Skeletal muscle tissue (tissue), 4 donors: ENCODE measurements around the gene MAP2. TPM values are rescaled to one million over a fixed set of nuclear protein-coding genes. Genes with fewer than 3 reads are reported as not detected.

Experiments
- H3K27ac ChIP-seq: one replicate; pipeline ENCODE4 v1.7.0; 2013; ENCODE audit warnings: mild to moderate bottlenecking, low read depth, low read length, inconsistent platforms
- H3K27me3 ChIP-seq, 3 donors: one replicate each; pipeline ENCODE4 v1.7.0; 2013; ENCODE audit warnings: low read length in 3 of 3; ENCODE audit not compliant: control insufficient read depth in 3 of 3, insufficient read depth in 3 of 3
- H3K36me3 ChIP-seq, 3 donors: one replicate each; pipeline ENCODE4 v1.7.0; 2013; ENCODE audit warnings: low read length in 3 of 3; ENCODE audit not compliant: control insufficient read depth in 3 of 3, insufficient read depth in 3 of 3
- H3K4me1 ChIP-seq, 3 donors: one replicate each; pipeline ENCODE4 v1.7.0; 2013; ENCODE audit warnings: low read length in 3 of 3, mild to moderate bottlenecking in 3 of 3; ENCODE audit not compliant: control insufficient read depth in 3 of 3, insufficient read depth in 3 of 3
- H3K4me3 ChIP-seq, 3 donors: one replicate each; pipeline ENCODE4 v1.7.0; 2013; ENCODE audit warnings: low read length in 3 of 3
- H3K9ac ChIP-seq, 3 donors: one replicate each; pipeline ENCODE4 v1.7.0; 2013; ENCODE audit warnings: low read length in 3 of 3, mild to moderate bottlenecking in 3 of 3, moderate library complexity in 2 of 3, low read depth in 1 of 3
- H3K9me3 ChIP-seq, 3 donors: one replicate each; pipeline ENCODE4 v1.7.0; 2013; ENCODE audit warnings: low read length in 3 of 3; ENCODE audit not compliant: control insufficient read depth in 3 of 3
- total RNA-seq: library from RNA; depleted of rRNA; stranded (reverse); fragments of >200 nt; gene quantifications from one replicate; pipeline ENCODE4 v1.2.3, GENCODE V29; 2014
- donor health status: Osteomylitis.

Gene MAP2
- total RNA-seq, 1 donor from 2014 or later = 3.7 TPM

DNA sequence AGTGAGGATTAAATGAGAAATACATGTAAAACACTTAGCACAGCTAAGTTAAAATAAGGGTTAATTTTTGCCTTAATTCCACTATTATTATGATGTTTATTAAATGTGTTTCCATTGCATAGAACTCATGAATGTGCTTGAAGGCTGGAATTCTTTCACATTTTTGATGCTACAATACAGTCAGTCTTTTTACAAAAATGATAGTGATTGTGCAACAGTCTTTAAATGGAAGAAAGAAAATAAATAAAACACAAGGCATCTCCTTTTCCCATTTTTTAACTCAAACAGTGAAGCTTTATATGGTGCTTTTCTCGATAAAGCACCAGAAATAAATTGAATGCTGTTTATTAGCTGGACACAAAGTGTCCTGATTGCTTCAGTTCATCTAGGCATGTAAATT is 123.9 kb downstream of the MAP2 start:
- no peak overlapping the region for H3K9ac ChIP-seq
- no peaks in the 10 kb centered on the region for H3K36me3 ChIP-seq
- no peak overlapping the region for H3K27ac ChIP-seq
- no peaks in the 10 kb centered on the region for H3K4me1 ChIP-seq
- no peaks in the 10 kb centered on the region for H3K9me3 ChIP-seq
- H3K4me3 ChIP-seq = no peak overlapping the region
- no peaks in the 10 kb centered on the region for H3K27me3 ChIP-seq

- H3K4me3 ChIP-seq = no peak overlapping the region
- no peaks in the 10 kb centered on the region for H3K36me3 ChIP-seq
- no peaks in the 10 kb centered on the region for H3K9me3 ChIP-seq
- no peak overlapping the region for H3K27ac ChIP-seq
- H3K9ac ChIP-seq = no peak overlapping the region
- no peaks in the 10 kb centered on the region for H3K4me1 ChIP-seq
- no peaks in the 10 kb centered on the region for H3K27me3 ChIP-seq
Measured at GRCh38 chr2:209549589-209549988, 125.7 kb downstream of the MAP2 start.

- H3K27ac ChIP-seq = no peak overlapping the region
- no peaks in the 10 kb centered on the region for H3K36me3 ChIP-seq
- H3K4me1 ChIP-seq = no peaks in the 10 kb centered on the region
- no peaks in the 10 kb centered on the region for H3K27me3 ChIP-seq
- H3K9ac ChIP-seq = no peak overlapping the region
- H3K9me3 ChIP-seq = no peaks in the 10 kb centered on the region
- no peak overlapping the region for H3K4me3 ChIP-seq
Measured at GRCh38 chr2:209553913-209554312, 130.1 kb downstream of the MAP2 start.

GRCh38 chr2:209556354-209556961 is 132.6 kb downstream of the MAP2 start:
- Histone ChIP-seq H3K4me3 (no peak overlapping the region), H3K27me3 (no peaks in the 10 kb centered on the region), H3K9ac (no peak overlapping the region)

DNA sequence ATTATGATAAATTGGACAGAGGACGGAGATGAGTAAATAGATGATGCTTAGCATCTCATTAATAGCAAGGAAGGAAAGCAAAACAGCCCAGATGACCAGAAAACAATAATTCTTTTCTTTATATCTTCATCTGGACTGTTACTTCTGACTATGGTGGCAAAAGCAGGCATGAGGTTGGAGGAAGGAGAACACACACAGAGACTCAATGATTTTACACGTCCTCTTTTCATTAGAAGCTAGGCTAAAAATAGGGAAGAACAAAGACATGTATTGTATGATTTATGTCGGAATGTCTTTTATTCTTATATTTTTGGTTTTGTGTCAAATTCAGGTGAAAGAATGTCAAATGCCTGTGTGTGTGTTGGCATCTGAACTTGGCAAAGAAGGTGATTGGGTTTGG is 137.1 kb downstream of the MAP2 start:
- Histone ChIP-seq H3K4me3 (no peak overlapping the region), H3K9me3 (no peaks in the 10 kb centered on the region), H3K27me3 (no peaks in the 10 kb centered on the region), H3K9ac (no peak overlapping the region), H3K36me3 (no peaks in the 10 kb centered on the region), H3K4me1 (no peaks in the 10 kb centered on the region), H3K27ac (no peak overlapping the region)

More at GRCh38 chr2:209556354-209556961, 132.6 kb downstream of the MAP2 start:
- H3K4me1 ChIP-seq = no peaks in the 10 kb centered on the region
- H3K36me3 ChIP-seq = no peaks in the 10 kb centered on the region
- H3K27ac ChIP-seq = no peak overlapping the region
- H3K9me3 ChIP-seq = no peaks in the 10 kb centered on the region

DNA sequence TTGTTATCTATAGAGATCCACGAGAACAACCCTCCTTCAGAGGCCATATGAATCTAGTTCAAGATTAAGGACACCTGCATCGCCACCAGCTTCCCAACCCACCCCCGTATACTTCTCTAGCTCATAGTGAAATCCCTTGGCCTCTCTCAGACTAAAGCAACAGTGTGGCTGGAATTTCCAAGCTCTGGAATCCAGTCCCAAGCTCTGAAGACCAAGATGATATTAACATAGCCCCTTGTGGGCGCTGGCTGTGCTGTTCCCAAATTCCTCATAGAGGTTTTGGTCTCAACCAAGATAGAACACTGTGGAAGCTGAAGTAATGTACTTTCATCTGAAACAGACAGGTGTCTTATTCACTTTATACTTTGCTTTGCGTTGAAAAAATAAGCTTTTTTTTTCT is 139.6 kb downstream of the MAP2 start:
- Histone ChIP-seq H3K9ac (no peak overlapping the region), H3K27ac (no peak overlapping the region), H3K27me3 (no peaks in the 10 kb centered on the region), H3K9me3 (no peaks in the 10 kb centered on the region), H3K4me3 (no peak overlapping the region), H3K4me1 (no peaks in the 10 kb centered on the region), H3K36me3 (no peaks in the 10 kb centered on the region)

GRCh38 chr2:209564816-209565215 is 141.0 kb downstream of the MAP2 start:
- no peaks in the 10 kb centered on the region for H3K4me1 ChIP-seq
- H3K9ac ChIP-seq = no peak overlapping the region
- no peaks in the 10 kb centered on the region for H3K9me3 ChIP-seq
- H3K27me3 ChIP-seq = no peaks in the 10 kb centered on the region
- H3K27ac ChIP-seq = no peak overlapping the region
- H3K36me3 ChIP-seq = no peaks in the 10 kb centered on the region
- H3K4me3 ChIP-seq = no peak overlapping the region

DNA sequence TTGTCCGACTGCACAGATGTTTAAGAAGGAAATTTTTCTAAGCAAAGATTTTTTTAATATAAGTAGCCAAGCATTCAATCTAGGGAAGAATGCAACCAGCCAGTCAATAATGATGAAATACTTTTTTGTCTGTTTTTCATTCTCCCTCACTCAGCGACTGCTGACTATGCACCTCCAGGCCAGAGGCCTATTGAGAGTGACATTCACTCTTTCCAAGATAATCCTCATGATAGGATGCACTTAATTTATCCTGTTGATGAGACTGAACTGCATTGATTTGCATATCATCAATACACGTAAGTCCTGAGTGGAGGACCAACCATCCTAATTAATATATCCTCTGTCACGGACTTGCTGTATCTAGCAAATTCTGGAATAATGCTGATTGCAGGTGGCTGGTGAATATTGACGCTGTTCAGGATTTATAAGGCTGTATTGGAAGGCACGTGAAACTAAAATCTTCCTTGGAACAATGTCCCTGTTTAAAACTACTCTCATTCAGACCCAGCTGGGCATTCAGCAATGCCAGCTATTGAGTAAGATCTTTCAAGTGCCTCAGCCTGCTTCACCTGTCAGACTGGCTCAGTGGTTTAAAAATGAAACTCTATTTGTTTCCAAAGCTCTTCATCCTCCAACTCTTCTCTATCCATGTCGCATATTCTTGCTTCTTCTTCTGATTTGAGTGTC is 142.2 kb downstream of the MAP2 start:
- Histone ChIP-seq H3K9ac (no peak overlapping the region), H3K4me1 (no peaks in the 10 kb centered on the region), H3K27ac (no peak overlapping the region), H3K27me3 (no peaks in the 10 kb centered on the region), H3K4me3 (no peak overlapping the region), H3K36me3 (no peaks in the 10 kb centered on the region), H3K9me3 (no peaks in the 10 kb centered on the region)

DNA sequence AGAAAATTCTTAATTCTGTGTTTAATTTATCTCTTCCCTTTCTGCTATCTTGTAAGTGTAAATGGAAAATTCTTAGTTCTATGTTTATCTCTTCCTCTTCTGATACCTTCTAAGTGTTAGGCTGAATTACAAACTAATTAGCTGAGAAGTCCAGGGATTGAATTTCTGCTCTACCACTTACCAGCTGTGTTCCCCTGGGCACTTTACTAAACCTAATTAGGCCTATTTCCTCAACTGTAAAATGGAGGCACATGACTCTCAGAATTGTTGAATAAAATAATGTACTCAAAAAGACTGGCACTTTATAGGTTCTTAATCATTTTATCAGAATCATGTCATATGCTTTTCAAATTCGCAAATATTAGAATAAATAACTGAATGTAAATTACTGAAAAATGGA is 146.3 kb downstream of the MAP2 start:
- Histone ChIP-seq H3K9ac (no peak overlapping the region), H3K27me3 (no peaks in the 10 kb centered on the region), H3K4me3 (no peak overlapping the region), H3K9me3 (no peaks in the 10 kb centered on the region), H3K36me3 (no peaks in the 10 kb centered on the region), H3K4me1 (no peaks in the 10 kb centered on the region), H3K27ac (no peak overlapping the region)

- no peaks in the 10 kb centered on the region for H3K27me3 ChIP-seq
- H3K4me1 ChIP-seq = no peaks in the 10 kb centered on the region
- no peak overlapping the region for H3K9ac ChIP-seq
- no peak overlapping the region for H3K4me3 ChIP-seq
- no peaks in the 10 kb centered on the region for H3K9me3 ChIP-seq
- H3K36me3 ChIP-seq = no peaks in the 10 kb centered on the region
- no peak overlapping the region for H3K27ac ChIP-seq
Measured at GRCh38 chr2:209574515-209574914, 150.7 kb downstream of the MAP2 start.
